Heart left ventricle (tissue), 13 donors: ENCODE measurements around the gene SELENOF.

Source experiments
- CTCF ChIP-seq, 12 donors: fragments of 200-600 bp; sonication (generic) in 4 of 12; IDR thresholded peaks; one replicate each; pipeline versions ENCODE4 v1.5.0 to v1.8.0; 2018 to 2022; ENCODE audit warnings: antibody characterized with exemption in 12 of 12, mild to moderate bottlenecking in 5 of 12
- POLR2A ChIP-seq, 2 donors: fragments of 450-650 bp; IDR thresholded peaks; one replicate each; pipeline ENCODE4 v1.6.1; 2017; ENCODE audit warnings: antibody characterized with exemption in 2 of 2, mild to moderate bottlenecking in 2 of 2, moderate library complexity in 2 of 2
- donor health status: ischemic (EF 13 %, LVEDD 7.1; RV severe dilation, severe dysfunction).
- donor health status: DM: no; HTN: yes; CAD: no.
- donor health status: DM: no; HTN: no; CAD: no.
- donor health status: ischemic (EF 25% LVEDD 6.9; RV normal size, moderate dysfunction).
- donor health status: ischemic (EF 25% LVEDD 5.7; RV mildly dilated, moderate dysfunction).
- donor health status: ischemic (EF 35%, LVEDD 5.7; RV mildly dilated, moderate dysfunction).
- donor health status: nonischemic (EF 11% LVEDD 7.7; RV severe dilation, severe dysfunction).
- donor health status: DM: yes; HTN: yes; CAD: no.
- donor health status: PGD.
- donor health status: ischemic (EF 29% LVEDD 5.4; RV normal size, mild dysfunction).
- donor health status: nonischemic (EF 23%, LVEDD 6.1; RV moderate dilation, normal function).

DNA sequence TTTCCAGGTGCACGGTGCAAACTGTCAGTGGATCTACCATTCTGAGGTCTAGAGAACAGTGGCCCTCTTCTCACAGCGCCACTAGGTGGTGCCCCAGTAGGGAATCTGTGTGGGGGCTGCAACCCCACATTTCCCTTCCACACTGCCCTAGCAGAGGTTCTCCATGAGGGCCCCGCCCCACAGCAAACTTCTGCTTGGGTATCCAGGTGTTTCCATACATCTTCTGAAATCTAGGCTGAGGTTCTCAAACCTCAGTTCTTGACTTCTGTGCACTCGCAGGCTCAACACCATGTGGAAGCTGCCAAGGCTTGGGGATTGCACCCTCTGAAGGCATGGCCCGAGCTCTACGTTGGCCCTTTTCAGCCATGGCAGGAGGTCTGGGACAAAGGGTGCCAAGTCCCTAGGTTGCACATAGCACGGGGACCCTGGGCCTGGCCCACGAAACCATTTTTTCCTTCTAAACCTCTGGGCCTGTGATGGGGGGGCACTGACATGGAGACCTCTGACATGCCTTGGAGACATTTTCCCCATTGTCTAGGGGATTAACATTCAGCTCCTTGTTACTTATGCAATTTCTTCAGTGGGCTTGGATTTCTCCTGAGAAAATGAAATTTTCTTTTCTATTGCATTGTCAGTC, 10.5 kb upstream of the SELENOF start:
- TF ChIP-seq CTCF (IDR thresholded peaks at IDR 0.05) = no peak
- no peak for TF ChIP-seq POLR2A (IDR thresholded peaks at IDR 0.05)
